Activated CD8-positive, alpha-beta memory T cell treated with anti-CD3 and anti-CD28 coated beads, Interleukin-2, amount 50 U/mL, for 4 hours (primary cell): ENCODE data around the gene BLOC1S3.

Experiments
- DNase-seq: peaks from one replicate; pipeline ENCODE4 v3.0.0-alpha.2; 2020

The BLOC1S3 gene

GRCh38 chr19:45162608-45163143 lies 15.9 kb upstream of the BLOC1S3 start:
- DNase-seq = no peak

- DNase-seq = no peak
These were observed 15.4 kb upstream of the BLOC1S3 start for GRCh38 chr19:45163156-45163555.

GRCh38 chr19:45163751-45164460 lies 14.7 kb upstream of the BLOC1S3 start:
- no peak for DNase-seq

DNA sequence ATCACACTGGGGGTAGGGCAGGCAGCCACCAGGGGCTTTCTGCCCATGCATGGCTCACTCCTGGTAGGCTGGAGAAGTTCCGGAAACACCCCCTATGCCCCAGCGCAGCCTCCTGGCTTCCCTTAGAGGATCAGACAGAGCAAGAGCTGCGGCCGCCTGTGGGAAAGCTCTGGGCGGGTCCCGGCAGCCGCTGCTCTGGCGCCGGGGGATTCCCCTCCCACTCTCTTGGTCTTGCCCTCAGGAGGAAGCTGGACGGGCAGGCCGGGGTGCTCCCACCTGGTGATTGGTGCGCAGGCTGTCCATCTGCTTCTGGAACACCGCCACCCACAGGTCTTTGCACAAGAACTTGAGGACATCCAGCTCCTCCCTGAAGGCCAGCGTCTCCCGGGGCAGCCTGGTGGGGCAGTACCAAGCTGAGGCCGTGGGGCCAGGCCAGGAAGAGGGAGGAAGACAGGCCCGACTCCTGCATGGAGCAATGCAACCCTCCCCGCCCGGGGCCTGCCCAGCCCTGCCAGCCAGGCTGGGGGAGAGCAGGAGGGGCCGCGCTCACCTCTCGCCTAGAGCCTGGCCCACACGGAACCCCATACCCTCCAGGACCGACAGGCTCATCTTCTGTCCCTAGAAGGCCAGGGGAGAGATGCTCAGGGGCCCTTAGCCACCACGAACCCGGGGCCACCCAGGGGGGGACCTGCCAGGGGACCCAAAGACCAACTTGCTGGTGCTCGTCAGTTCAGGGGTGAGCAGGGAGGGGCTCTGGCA lies 13.8 kb upstream of the BLOC1S3 start:
- DNase-seq = peak; percentile 37

- no peak for DNase-seq
These were observed 11.8 kb upstream of the BLOC1S3 start for GRCh38 chr19:45166723-45167252.

- DNase-seq = no peak
These were observed 9.7 kb upstream of the BLOC1S3 start for GRCh38 chr19:45168767-45169351.

GRCh38 chr19:45169602-45170001 lies 9.0 kb upstream of the BLOC1S3 start:
- no peak for DNase-seq

DNA sequence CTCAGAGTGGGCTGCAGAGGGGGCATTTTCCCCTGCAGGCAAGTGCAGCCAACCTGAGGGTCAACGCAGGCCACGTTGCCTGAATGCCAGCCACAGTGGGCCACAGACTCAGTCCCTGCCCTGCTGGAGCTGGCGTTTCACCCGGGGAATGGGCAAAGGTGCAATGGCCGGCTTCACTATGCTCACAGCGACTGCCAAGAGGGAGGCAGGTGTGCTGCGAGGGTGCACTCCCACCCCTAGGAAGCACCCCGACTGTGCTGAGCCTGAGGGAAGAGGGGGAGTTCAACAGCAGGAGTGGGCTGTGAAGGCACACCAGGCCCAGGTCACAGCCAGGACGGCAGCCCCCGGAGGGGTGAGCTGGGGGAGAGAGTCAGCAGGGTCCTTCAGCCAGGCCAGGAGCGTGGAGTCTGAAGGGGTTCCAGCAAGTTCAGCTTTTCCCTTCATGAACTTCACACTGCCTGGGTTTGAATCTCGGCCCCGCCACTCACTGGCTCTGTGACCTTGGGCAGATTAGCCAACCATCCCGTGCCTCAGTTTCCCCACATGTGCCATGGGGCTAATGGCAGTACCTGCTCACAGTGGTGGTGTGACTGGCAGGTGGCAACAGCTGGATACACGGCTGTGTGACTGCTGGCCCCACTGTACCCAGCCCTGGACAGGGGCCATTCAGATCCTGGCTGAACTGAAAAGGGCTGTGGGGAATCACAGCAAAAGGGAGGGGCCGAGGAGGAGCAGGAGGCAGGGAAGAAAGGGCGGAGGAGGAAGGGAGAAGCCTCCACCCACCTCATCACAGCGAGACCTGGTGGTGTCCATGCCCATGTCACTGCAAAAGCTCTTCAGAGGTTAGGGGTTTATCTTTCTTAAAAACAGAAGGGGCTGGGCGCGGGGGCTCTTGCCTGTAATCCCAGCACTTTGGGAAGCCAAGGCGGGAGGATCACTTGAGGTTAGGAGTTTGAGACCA lies 8.2 kb upstream of the BLOC1S3 start:
- DNase-seq = no peak

GRCh38 chr19:45171211-45171623 lies 7.4 kb upstream of the BLOC1S3 start:
- no peak for DNase-seq

GRCh38 chr19:45172173-45172572 lies 6.4 kb upstream of the BLOC1S3 start:
- DNase-seq = no peak

GRCh38 chr19:45172611-45173208 lies 5.9 kb upstream of the BLOC1S3 start:
- no peak for DNase-seq

DNA sequence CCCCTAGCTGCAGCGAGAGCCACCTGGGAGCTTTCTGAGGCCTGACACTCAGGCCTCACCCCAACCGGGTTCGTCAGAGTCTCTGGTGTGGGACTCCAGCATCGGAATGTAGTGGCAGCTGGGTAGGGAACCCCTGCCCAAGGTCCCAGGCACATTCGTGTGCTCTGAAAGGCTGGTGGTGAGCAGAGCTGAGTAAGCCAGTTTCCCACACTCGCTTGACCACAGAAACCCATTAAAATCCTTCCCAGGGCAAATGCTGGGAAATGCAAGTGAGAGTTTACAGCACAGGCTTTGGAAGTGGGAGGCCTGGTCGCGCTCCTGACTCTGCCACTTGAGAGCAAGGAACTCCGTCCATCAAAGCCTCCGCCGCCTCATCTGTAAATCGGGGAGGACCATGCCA lies 4.8 kb upstream of the BLOC1S3 start:
- DNase-seq = no peak

DNA sequence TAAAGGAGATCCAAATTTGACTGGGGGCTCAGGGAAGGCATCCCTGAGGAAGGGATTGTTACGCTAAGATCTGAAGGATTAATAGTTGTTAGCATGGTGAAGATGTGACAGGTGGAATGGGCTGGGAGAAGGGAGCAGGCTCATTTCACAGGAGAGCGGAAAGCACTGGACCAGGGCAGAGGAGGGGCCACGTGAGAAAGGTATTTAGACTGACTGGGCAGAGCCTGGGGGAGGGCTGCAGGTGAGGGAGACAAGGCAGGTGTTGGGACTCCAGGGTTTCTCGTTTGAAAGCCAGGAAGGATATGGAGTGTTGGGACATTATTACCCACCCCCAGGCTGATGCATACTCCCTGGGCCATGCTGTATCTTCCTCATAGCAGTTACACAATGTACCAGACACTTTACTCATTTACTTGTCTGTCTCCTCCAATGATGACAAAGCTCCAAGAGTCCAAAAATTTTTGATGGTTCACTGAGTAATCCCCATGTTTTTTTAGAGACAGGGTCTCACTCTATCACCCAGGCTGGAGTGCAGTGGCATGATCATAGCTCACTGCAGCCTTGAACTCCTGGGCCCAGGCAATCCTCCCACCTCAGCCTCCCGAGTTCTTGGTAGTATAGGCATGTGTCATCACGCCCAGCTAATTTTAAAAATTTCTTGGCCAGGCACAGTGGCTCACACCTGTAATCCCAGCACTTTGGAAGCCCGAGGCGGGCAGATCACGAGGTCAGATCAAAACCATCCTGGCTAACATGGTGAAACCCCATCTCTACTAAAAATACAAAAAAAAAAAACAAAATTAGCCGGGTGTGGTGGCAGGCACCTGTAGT lies 2.9 kb upstream of the BLOC1S3 start:
- no peak for DNase-seq

GRCh38 chr19:45177817-45178261 lies 745 bp upstream of the BLOC1S3 start, which contains the start of gene TRAPPC6A:
TSS of gene TRAPPC6A (minus strand) at chr19:45178237. CDS start at chr19:45178218, 19 bp downstream.
- DNase-seq = no peak

DNA sequence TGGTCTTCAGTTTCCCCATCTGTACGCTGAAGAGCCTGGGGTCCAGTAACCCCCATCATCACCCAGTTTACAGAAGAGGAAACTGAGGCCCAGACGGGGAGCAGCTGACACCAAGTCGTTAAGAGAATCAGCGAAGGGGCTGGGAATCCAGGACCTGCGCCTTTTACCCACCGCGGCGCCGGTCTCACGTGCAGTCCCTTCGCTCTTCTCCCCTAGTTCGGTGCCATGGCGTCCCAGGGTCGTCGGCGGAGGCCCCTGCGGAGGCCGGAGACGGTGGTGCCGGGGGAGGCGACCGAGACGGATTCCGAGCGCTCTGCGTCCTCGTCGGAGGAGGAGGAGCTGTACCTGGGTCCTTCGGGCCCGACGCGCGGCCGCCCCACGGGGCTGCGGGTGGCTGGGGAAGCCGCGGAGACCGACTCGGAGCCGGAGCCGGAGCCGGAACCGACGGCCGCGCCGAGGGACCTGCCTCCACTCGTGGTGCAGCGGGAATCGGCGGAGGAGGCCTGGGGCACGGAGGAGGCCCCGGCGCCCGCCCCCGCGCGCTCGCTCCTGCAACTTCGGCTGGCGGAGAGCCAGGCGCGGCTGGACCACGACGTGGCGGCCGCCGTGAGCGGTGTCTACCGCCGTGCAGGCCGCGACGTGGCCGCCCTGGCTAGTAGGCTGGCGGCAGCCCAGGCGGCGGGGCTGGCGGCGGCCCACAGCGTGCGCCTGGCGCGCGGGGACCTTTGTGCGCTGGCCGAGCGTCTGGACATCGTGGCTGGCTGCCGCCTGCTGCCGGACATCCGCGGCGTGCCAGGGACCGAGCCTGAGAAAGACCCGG lies 698 bp downstream of the BLOC1S3 start:
- DNase-seq = peak; percentile 36

DNA sequence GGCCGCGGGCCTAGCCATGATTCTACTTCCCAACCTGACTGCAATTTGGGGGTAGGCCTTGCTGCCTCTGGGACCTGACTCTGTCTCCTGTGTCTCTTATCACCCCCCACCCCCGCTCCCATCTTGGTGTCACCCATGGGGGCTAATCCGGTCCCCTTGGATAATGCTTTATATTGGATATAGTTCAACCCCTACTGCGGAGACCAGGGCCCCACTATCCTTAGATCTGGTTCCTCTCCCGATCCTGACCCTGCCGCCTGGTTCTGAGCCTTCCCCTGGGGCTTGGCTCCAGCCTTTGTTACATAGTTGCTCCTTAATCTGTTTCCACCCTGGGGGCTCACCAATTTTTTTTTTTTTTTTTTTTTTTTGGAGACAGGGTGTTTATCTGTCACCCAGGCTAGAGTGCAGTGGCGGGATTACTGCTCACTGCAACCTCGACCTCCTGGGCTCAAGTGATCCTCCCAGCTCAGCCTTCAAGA lies 1.3 kb downstream of the BLOC1S3 start:
- no peak for DNase-seq

DNA sequence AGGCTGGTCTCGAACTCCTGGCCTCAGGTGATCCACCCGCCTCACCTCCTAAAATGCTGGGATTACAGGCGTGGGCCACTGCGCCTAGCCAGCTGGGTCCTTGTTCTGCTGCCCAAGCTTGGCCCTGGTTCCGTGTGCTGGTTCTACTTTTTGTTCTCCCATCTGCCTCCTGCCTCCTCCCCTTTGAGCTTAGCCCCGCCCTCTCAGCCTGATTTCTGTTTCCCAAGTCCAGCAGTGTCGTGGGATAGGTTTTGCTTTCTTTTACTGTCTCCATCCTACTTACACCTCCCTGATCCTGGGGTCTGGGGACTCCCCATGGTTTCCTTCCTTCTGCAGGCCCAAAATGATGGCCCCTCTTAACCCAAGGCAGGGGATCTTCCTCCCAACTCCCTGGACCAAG lies 2.4 kb downstream of the BLOC1S3 start:
- DNase-seq = no peak

GRCh38 chr19:45182758-45183157 lies 4.2 kb downstream of the BLOC1S3 start:
- no peak for DNase-seq

GRCh38 chr19:45184115-45184514 lies 5.5 kb downstream of the BLOC1S3 start:
- no peak for DNase-seq
